Endometrial microvascular endothelial cells (primary cell): ENCODE data around the gene GPR108. TPM values are rescaled to one million over a fixed set of nuclear protein-coding genes. Genes with fewer than 3 reads are reported as not detected.

Experiments used
- in situ Hi-C: cut with HindIII; loops from 2 replicates; pipeline ENCODE4 v1.10.0; 2017; ENCODE audit warnings: low sequenced_read_pairs, low pct_unique_long_range_greater_than_20kb; ENCODE audit errors: inconsistent ontology term
- total RNA-seq: library from RNA; depleted of rRNA; stranded (reverse); fragments of >200 nt; gene quantifications from one replicate; pipeline ENCODE4 v1.2.3, GENCODE V29; 2015; ENCODE audit errors: inconsistent ontology term

GPR108 gene
- total RNA-seq, 1 donor from 2014 or later = 65.2 TPM

- in situ Hi-C loops = no loop called here
These were observed 11.7 kb downstream of the GPR108 start for GRCh38 chr19:6725513-6726231.

GRCh38 chr19:6724631-6725492, 12.5 kb downstream of the GPR108 start:
- in situ Hi-C loops = no loop called here

- in situ Hi-C loops = no loop called here
These were observed 13.6 kb downstream of the GPR108 start for GRCh38 chr19:6723738-6724137.

- in situ Hi-C loops = no loop called here
These were observed 14.2 kb downstream of the GPR108 start for GRCh38 chr19:6723108-6723618.

GRCh38 chr19:6721773-6722172, 15.6 kb downstream of the GPR108 start:
- in situ Hi-C loops = no loop called here

- in situ Hi-C loops = no loop called here
These were observed 16.3 kb downstream of the GPR108 start for GRCh38 chr19:6721138-6721474.

- in situ Hi-C loops = no loop called here
These were observed 16.8 kb downstream of the GPR108 start, which contains the start of gene C3 for GRCh38 chr19:6720369-6721137. Gene C3 (minus strand): TSS chr19:6720650. CDS start chr19:6720589, 61 bp downstream.

GRCh38 chr19:6719992-6720368, 17.4 kb downstream of the GPR108 start:
- in situ Hi-C loops = no loop called here

- in situ Hi-C loops = no loop called here
These were observed 17.9 kb downstream of the GPR108 start for GRCh38 chr19:6719540-6719861.

- in situ Hi-C loops = no loop called here
These were observed 18.4 kb downstream of the GPR108 start for GRCh38 chr19:6718741-6719539.

- in situ Hi-C loops = no loop called here
These were observed 19.2 kb downstream of the GPR108 start for GRCh38 chr19:6718111-6718740.

GRCh38 chr19:6717441-6717971, 19.9 kb downstream of the GPR108 start:
- in situ Hi-C loops = no loop called here

- in situ Hi-C loops = no loop called here
These were observed 20.3 kb downstream of the GPR108 start for GRCh38 chr19:6717036-6717435.

GRCh38 chr19:6716610-6716970, 20.8 kb downstream of the GPR108 start:
- in situ Hi-C loops = no loop called here

- in situ Hi-C loops = no loop called here
These were observed 22.4 kb downstream of the GPR108 start for GRCh38 chr19:6714749-6715555.

- in situ Hi-C loops = no loop called here
These were observed 23.3 kb downstream of the GPR108 start for GRCh38 chr19:6713773-6714692.
